Measurements from ENCODE around the gene SMAD3.

GRCh38 chr15:67127331-67127664, 61.9 kb downstream of the SMAD3 start:
- TF ChIP-seq, protein P1, sequence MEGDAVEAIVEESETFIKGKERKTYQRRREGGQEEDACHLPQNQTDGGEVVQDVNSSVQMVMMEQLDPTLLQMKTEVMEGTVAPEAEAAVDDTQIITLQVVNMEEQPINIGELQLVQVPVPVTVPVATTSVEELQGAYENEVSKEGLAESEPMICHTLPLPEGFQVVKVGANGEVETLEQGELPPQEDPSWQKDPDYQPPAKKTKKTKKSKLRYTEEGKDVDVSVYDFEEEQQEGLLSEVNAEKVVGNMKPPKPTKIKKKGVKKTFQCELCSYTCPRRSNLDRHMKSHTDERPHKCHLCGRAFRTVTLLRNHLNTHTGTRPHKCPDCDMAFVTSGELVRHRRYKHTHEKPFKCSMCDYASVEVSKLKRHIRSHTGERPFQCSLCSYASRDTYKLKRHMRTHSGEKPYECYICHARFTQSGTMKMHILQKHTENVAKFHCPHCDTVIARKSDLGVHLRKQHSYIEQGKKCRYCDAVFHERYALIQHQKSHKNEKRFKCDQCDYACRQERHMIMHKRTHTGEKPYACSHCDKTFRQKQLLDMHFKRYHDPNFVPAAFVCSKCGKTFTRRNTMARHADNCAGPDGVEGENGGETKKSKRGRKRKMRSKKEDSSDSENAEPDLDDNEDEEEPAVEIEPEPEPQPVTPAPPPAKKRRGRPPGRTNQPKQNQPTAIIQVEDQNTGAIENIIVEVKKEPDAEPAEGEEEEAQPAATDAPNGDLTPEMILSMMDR (IDR thresholded peaks at IDR 0.05; ENCODE audit: control extremely low read depth in 1 of 3, insufficient read depth in 1 of 3, low read depth in 1 of 3, low read length in 3 of 3), result no peak
- TF ChIP-seq POLR2AphosphoS5 (IDR thresholded peaks at IDR 0.05; ENCODE audit: low read depth, low read length) (no peak), POLR2A (IDR thresholded peaks at IDR 0.05; ENCODE audit: control extremely low read depth in 1 of 2, low read depth in 2 of 2, low read length in 2 of 2) (no peak), BRCA1 (IDR thresholded peaks at IDR 0.05; ENCODE audit: low read depth, low read length) (no peak), SP1 (IDR thresholded peaks at IDR 0.05; ENCODE audit: low read depth, low read length) (no peak), BCL11A (IDR thresholded peaks at IDR 0.05; ENCODE audit: low read depth in 2 of 2, low read length in 2 of 2) (no peak), POU5F1 (IDR thresholded peaks at IDR 0.05; ENCODE audit: low read depth, low read length) (no peak), NRF1 (IDR thresholded peaks at IDR 0.05; ENCODE audit: low read depth, low read length) (no peak), HDAC6 (IDR thresholded peaks at IDR 0.05; ENCODE audit: low read depth, low read length) (no peak), GTF2F1 (IDR thresholded peaks at IDR 0.05; ENCODE audit: borderline replicate concordance, low read depth, low read length) (no peak)

Data from H1 (cell line).